SK-N-SH treated with all-trans-retinoic acid at 6 μM for 48 hours (cell line): ENCODE measurements around the gene CWF19L2.

ENCODE experiments used
- ATAC-seq: fragments of 200-7000 bp; cut with Tn5 transposase; 3 replicates; pipeline ENCODE4 v1.9.1; 2020; ENCODE audit warnings: mild to moderate bottlenecking, moderate library complexity
- ARNTL ChIP-seq: fragments of 450-650 bp; formaldehyde crosslinking; IDR thresholded peaks from 2 replicates; pipeline ENCODE4 v1.5.0; 2020; ENCODE audit warnings: low read depth, mild to moderate bottlenecking, moderate library complexity, borderline replicate concordance
- BACH2 ChIP-seq: fragments of 250-450 bp; sonication (Bioruptor Pico); IDR thresholded peaks from 2 replicates; pipeline ENCODE4 v1.9.0; 2021; ENCODE audit warnings: mild to moderate bottlenecking, borderline replicate concordance
- CSDC2 ChIP-seq: fragments of 250-450 bp; sonication (Bioruptor Pico); IDR thresholded peaks from 2 replicates; pipeline ENCODE4 v1.5.0; 2020; ENCODE audit warnings: mild to moderate bottlenecking, moderate library complexity
- ESRRG ChIP-seq: fragments of 250-450 bp; sonication (Bioruptor Pico); IDR thresholded peaks from 2 replicates; pipeline ENCODE4 v1.6.1; 2021; ENCODE audit warnings: mild to moderate bottlenecking
- GLIS3 ChIP-seq: fragments of 250-450 bp; sonication (Bioruptor Pico); IDR thresholded peaks from 2 replicates; pipeline ENCODE4 v1.5.0; 2020; ENCODE audit warnings: mild to moderate bottlenecking, moderate library complexity
- ISL1 ChIP-seq: fragments of 250-450 bp; sonication (Bioruptor Pico); IDR thresholded peaks from 2 replicates; pipeline ENCODE4 v2.1.2; 2022; ENCODE audit warnings: mild to moderate bottlenecking, moderate library complexity
- OSR1 ChIP-seq: fragments of 250-450 bp; sonication (Bioruptor Pico); IDR thresholded peaks from 2 replicates; pipeline ENCODE4 v1.8.0; 2022; ENCODE audit warnings: moderate library complexity, mild to moderate bottlenecking, inconsistent platforms
- PPARA ChIP-seq: fragments of 250-450 bp; sonication (Bioruptor Pico); IDR thresholded peaks from 2 replicates; pipeline ENCODE4 v1.5.0; 2020; ENCODE audit warnings: mild to moderate bottlenecking, borderline replicate concordance
- RARB ChIP-seq: fragments of 250-450 bp; sonication (Bioruptor Pico); IDR thresholded peaks from 2 replicates; pipeline ENCODE4 v1.8.0; 2021; ENCODE audit warnings: mild to moderate bottlenecking, moderate library complexity
- SNAI2 ChIP-seq: fragments of 250-450 bp; sonication (Bioruptor Pico); IDR thresholded peaks from 2 replicates; pipeline ENCODE4 v1.5.0; 2020; ENCODE audit warnings: mild to moderate bottlenecking, moderate library complexity
- TCF4 ChIP-seq: fragments of 250-450 bp; sonication (Bioruptor Pico); IDR thresholded peaks from 2 replicates; pipeline ENCODE4 v1.8.0; 2021; ENCODE audit warnings: mild to moderate bottlenecking, moderate library complexity, borderline replicate concordance
- TOX ChIP-seq: fragments of 250-450 bp; sonication (Bioruptor Pico); IDR thresholded peaks from 2 replicates; pipeline ENCODE4 v1.8.0; 2021; ENCODE audit warnings: mild to moderate bottlenecking, moderate library complexity, borderline replicate concordance
- ZFP30 ChIP-seq: fragments of 450-650 bp; formaldehyde crosslinking; IDR thresholded peaks from 2 replicates; pipeline ENCODE4 v1.5.0; 2022; ENCODE audit warnings: mild to moderate bottlenecking, moderate library complexity
- ZNF565 ChIP-seq: fragments of 450-650 bp; formaldehyde crosslinking; conservative IDR thresholded peaks from 2 replicates; pipeline ENCODE4 v1.5.0; 2020; ENCODE audit warnings: low read depth, mild to moderate bottlenecking, moderate library complexity
- ZNF70 ChIP-seq: fragments of 450-650 bp; formaldehyde crosslinking; IDR thresholded peaks from 2 replicates; pipeline ENCODE4 v1.5.0; 2020; ENCODE audit warnings: mild to moderate bottlenecking, moderate library complexity
- ZNF8 ChIP-seq: fragments of 450-650 bp; formaldehyde crosslinking; IDR thresholded peaks from 2 replicates; pipeline ENCODE4 v1.5.0; 2020; ENCODE audit warnings: mild to moderate bottlenecking, moderate library complexity
- TF ChIP-seq, protein P1 (sequence below): fragments of 250-450 bp; sonication (Bioruptor Pico); IDR thresholded peaks from 2 replicates; pipeline ENCODE4 v1.8.0; 2020; ENCODE audit warnings: mild to moderate bottlenecking, moderate library complexity, borderline replicate concordance
- TF ChIP-seq, protein P2 (sequence below): fragments of 250-450 bp; sonication (Bioruptor Pico); IDR thresholded peaks from 2 replicates; pipeline ENCODE4 v1.8.0; 2021; ENCODE audit warnings: low read depth, mild to moderate bottlenecking, moderate library complexity, borderline replicate concordance
- TF ChIP-seq, protein P3 (sequence below): fragments of 250-450 bp; sonication (Bioruptor Pico); IDR thresholded peaks from 2 replicates; pipeline ENCODE4 v1.5.1; 2020; ENCODE audit warnings: low read depth, mild to moderate bottlenecking, moderate library complexity
- TF ChIP-seq, protein P4 (sequence below): fragments of 250-450 bp; sonication (Bioruptor Pico); IDR thresholded peaks from 2 replicates; pipeline ENCODE4 v1.5.0; 2020; ENCODE audit warnings: mild to moderate bottlenecking, moderate library complexity

CWF19L2 gene

DNA sequence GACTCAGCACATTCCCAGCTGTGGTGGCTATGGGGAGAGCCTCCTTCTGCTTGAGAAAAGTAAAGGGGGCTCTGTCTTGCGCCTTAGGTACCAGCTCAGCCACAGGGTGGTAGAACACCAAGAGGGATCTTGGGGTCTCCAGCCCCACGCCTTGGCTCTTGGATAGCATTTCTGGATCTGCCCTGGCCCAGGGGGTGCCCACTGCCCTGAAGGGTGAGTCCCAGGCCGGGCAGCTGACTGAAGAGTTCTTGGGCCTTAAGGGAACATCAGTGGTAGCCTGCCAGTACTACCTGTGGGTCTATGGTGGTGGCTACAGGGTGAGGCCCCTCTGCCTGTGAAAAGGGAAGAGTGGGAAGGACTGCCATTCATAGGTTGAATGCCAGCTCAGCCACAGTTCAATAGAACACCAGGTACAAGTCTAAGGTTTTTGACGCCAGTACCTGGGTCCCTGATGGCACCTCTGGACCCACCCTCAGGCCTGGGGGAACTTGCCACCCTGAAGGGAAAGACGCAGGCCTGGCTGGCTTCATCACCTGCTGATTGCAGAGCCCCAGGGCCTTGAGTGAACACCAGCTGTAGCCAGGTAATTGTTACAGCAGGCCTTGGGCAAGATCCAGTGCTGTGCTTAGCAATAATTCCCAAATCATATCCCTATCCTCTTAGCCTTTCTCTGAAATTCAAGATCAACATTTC is 3.9 kb downstream of the CWF19L2 start (continued):
- TF ChIP-seq, protein P1, sequence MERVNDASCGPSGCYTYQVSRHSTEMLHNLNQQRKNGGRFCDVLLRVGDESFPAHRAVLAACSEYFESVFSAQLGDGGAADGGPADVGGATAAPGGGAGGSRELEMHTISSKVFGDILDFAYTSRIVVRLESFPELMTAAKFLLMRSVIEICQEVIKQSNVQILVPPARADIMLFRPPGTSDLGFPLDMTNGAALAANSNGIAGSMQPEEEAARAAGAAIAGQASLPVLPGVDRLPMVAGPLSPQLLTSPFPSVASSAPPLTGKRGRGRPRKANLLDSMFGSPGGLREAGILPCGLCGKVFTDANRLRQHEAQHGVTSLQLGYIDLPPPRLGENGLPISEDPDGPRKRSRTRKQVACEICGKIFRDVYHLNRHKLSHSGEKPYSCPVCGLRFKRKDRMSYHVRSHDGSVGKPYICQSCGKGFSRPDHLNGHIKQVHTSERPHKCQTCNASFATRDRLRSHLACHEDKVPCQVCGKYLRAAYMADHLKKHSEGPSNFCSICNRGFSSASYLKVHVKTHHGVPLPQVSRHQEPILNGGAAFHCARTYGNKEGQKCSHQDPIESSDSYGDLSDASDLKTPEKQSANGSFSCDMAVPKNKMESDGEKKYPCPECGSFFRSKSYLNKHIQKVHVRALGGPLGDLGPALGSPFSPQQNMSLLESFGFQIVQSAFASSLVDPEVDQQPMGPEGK (CRISPR knock-in tag), result no peak
- TF ChIP-seq, protein P2, sequence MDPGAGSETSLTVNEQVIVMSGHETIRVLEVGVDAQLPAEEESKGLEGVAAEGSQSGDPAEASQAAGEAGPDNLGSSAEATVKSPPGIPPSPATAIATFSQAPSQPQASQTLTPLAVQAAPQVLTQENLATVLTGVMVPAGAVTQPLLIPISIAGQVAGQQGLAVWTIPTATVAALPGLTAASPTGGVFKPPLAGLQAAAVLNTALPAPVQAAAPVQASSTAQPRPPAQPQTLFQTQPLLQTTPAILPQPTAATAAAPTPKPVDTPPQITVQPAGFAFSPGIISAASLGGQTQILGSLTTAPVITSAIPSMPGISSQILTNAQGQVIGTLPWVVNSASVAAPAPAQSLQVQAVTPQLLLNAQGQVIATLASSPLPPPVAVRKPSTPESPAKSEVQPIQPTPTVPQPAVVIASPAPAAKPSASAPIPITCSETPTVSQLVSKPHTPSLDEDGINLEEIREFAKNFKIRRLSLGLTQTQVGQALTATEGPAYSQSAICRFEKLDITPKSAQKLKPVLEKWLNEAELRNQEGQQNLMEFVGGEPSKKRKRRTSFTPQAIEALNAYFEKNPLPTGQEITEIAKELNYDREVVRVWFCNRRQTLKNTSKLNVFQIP (CRISPR knock-in tag), result no peak
- TF ChIP-seq, all 23 proteins: peak for 0

DNA sequence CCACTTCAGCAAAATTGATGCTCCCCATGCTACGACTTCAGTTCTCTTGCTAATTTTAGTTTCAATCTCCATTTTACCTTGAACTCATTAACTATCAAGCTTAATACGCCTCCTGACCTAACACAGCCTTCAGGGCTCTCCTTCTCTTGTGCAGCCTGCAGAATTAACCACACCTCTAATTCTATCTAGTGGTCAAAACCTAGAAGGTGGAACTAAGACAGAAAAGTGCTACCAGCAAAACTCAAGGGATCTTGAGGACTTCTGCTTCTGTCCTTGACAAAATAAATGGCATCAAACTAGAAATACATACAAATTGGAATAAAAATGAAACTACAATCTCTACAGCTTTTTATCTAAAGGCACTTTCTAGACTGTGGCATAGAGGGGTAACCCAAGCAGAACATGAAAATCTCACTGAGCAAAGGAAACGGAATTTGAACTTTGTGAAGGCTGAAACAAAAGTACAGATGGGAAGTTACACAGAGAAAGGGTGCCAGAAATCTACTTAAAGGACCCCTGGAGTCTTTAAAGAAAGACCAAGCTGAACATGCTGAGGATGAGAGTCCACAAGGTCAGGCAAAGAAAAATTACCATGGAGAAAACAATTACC is 10.7 kb downstream of the CWF19L2 start:
- ATAC-seq, result no peak
- TF ChIP-seq OSR1 (no peak), ZFP30 (CRISPR knock-in tag) (no peak), BACH2 (CRISPR knock-in tag) (no peak)
- TF ChIP-seq, protein P1 (CRISPR knock-in tag), result no peak

DNA sequence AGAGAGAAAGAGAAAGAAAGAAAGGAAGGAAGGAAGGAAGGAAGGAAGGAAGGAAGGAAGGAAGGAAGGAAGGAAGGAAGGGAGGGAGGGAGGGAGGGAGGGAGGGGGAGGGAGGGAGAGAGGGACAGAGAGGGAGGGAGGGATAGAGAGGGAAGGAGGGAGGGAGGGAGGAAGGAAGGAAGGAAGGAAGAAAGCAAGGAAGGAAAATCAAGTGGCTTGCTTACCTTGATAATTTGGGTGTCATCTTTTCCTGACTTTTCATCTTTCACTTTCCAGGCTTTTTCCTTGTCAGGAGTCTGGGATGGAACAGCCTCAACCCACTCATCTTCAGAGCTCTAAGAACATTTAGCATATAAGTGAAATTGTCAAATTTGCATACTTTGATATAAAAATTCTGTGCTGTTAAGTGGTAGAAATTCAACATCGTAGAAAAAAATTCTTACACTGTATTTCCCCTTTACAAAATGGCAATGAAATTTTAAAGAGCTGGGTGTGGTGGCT is 14.9 kb downstream of the CWF19L2 start:
- ATAC-seq, result no peak
- no peak for TF ChIP-seq ZNF70

DNA sequence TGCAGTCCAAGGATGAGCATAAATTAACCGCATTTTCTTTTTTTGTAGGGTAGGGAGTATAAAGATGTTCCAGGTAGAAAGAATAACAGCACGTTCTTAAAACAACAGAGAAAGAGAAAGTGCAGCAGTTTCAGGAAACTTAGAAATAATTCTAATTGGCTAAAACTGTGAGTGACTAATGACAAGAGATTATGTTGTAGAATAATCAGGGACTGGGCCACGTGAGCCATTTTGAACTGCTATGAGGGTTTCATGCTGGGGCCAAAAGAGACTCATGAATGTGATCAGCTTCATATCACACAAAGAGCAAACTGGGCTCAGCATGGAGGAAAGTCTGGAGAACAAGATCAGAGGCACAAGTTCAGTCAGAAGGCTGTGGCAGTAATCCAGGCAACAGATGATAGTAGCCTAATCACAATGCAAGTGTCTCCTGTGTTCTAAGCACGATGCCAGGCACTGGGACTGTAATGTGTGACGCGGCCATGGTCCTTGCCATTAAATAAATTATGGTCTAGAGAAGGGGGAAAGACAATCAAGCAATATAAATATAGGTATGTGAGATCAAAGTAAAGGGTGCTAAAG is 17.9 kb downstream of the CWF19L2 start:
- TF ChIP-seq ISL1, result no peak
- TF ChIP-seq BACH2 (CRISPR knock-in tag), result no peak
- no peak for TF ChIP-seq ZNF70
- TF ChIP-seq, protein P2 (CRISPR knock-in tag), result no peak
- no peak for TF ChIP-seq SNAI2 (CRISPR knock-in tag)
- no peak for TF ChIP-seq ZNF565 (CRISPR knock-in tag)
- TF ChIP-seq, protein P3, sequence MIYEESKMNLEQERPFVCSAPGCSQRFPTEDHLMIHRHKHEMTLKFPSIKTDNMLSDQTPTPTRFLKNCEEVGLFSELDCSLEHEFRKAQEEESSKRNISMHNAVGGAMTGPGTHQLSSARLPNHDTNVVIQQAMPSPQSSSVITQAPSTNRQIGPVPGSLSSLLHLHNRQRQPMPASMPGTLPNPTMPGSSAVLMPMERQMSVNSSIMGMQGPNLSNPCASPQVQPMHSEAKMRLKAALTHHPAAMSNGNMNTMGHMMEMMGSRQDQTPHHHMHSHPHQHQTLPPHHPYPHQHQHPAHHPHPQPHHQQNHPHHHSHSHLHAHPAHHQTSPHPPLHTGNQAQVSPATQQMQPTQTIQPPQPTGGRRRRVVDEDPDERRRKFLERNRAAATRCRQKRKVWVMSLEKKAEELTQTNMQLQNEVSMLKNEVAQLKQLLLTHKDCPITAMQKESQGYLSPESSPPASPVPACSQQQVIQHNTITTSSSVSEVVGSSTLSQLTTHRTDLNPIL (CRISPR knock-in tag), result no peak
- no peak for TF ChIP-seq PPARA (CRISPR knock-in tag)
- TF ChIP-seq, protein P1 (CRISPR knock-in tag), result no peak
- TF ChIP-seq, protein P4, sequence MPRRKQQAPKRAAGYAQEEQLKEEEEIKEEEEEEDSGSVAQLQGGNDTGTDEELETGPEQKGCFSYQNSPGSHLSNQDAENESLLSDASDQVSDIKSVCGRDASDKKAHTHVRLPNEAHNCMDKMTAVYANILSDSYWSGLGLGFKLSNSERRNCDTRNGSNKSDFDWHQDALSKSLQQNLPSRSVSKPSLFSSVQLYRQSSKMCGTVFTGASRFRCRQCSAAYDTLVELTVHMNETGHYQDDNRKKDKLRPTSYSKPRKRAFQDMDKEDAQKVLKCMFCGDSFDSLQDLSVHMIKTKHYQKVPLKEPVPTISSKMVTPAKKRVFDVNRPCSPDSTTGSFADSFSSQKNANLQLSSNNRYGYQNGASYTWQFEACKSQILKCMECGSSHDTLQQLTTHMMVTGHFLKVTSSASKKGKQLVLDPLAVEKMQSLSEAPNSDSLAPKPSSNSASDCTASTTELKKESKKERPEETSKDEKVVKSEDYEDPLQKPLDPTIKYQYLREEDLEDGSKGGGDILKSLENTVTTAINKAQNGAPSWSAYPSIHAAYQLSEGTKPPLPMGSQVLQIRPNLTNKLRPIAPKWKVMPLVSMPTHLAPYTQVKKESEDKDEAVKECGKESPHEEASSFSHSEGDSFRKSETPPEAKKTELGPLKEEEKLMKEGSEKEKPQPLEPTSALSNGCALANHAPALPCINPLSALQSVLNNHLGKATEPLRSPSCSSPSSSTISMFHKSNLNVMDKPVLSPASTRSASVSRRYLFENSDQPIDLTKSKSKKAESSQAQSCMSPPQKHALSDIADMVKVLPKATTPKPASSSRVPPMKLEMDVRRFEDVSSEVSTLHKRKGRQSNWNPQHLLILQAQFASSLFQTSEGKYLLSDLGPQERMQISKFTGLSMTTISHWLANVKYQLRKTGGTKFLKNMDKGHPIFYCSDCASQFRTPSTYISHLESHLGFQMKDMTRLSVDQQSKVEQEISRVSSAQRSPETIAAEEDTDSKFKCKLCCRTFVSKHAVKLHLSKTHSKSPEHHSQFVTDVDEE (CRISPR knock-in tag), result no peak
- TF ChIP-seq TCF4 (CRISPR knock-in tag), result no peak
- TF ChIP-seq CSDC2, result no peak
- TF ChIP-seq GLIS3 (CRISPR knock-in tag), result no peak
- no peak for TF ChIP-seq RARB (CRISPR knock-in tag)
- TF ChIP-seq ARNTL (CRISPR knock-in tag), result no peak
- TF ChIP-seq OSR1, result no peak
- TF ChIP-seq ZNF8, result no peak
- no peak for TF ChIP-seq ESRRG (CRISPR knock-in tag)
- TF ChIP-seq TOX (CRISPR knock-in tag), result no peak
- no peak for ATAC-seq
